Measurements from ENCODE around the gene PFN4.
"Not testable (repeated sequence)": the region's sequence is repeated elsewhere in the genome, so short reads cannot be mapped to it uniquely, and the experiment has no call there.

Gene PFN4

GRCh38 chr2:24123195-24123921 is at the start of gene PFN4, which contains the start of gene FAM228B:
TSS of gene PFN4 (minus strand) at chr2:24123334. CDS start at chr2:24122535, 799 bp downstream.
TSS of gene FAM228B (plus strand) at chr2:24123469. CDS start at chr2:24124362, 893 bp downstream.
- no peak for DNase-seq

DNA sequence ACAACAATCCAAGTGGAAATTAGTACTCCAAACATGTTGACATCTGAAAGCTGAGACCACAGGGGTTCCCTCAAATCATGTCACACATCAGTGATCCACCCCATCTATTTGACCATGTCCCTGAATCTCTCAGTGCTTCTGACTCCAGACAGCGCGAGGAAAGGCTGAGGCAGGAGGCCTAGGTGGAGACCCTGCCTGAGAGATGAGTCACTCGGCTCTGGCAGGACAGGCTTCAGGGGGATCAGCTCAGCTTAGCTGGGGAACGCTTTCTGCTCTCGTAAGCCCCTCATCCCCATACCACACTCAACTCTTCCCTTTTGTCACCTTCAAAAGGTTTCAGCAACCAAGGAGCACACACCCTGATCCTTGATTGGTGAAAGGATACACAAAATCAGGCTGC is 45.9 kb upstream of the PFN4 start:
- DNase-seq: no peak

GRCh38 chr2:24164416-24164973 is 41.4 kb upstream of the PFN4 start:
- no peak for DNase-seq

GRCh38 chr2:24163601-24164000 is 40.5 kb upstream of the PFN4 start:
- no peak for DNase-seq

GRCh38 chr2:24163186-24163585 is 40.1 kb upstream of the PFN4 start:
- DNase-seq: no peak

DNA sequence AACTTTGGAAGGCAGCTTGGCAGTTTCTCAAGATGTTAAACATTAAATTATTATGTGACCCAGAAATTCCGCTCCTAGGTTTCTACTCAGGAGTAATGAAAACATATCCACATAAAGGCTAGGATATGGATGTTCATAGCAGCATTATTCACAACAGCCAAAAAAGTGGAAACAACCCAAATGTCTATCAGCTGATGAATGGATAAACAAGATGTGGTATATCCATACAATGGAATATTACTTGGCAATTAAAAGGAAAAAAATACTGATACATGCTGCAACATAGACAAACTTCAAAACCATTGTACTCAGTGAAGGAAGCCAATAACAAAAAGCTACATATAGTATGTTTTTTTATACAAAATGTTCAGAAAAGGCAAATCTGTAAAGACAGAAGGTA is 39.4 kb upstream of the PFN4 start:
- no peak for DNase-seq

DNA sequence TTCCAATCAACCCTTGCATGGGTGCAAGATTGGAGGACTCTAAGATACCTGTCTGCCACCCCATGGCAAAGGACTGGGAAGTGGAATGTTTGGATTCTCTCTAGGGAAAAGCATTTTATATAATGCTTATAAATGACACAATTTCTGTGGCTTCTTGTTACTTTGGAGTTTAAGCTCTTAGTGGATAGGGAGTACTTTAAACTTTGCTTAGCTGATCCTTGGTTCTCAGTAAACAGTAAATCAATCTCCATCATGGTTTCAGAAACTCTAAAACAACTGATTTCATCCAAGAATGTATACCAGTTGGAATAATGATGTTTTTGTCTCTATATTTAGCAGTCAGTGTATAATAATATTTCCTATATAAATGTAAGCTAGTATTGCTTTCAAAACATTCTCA is 37.6 kb upstream of the PFN4 start:
- DNase-seq: no peak

GRCh38 chr2:24159708-24160107 is 36.6 kb upstream of the PFN4 start:
- DNase-seq: no peak

GRCh38 chr2:24158131-24158530 is 35.0 kb upstream of the PFN4 start:
- no peak for DNase-seq

DNA sequence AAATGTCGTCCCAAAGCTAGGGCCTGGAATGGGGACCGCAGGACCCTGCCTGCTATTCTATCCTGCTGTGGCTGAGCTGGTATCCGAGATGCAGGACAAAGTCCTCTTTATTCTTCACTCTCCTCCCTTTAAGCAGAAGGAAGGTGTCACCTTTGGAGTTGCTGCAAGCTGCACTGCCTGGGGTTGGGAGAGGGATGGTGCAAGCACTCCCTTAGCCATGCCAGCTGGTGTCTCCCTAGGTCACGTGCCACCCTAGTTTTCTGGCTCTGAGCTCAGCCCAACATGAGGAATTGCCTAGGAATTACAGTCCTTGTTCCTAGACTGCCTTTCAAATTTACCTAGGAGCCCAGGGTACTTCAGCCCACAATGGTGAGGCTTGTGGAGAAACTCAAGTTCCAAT is 30.3 kb upstream of the PFN4 start:
- DNase-seq: no peak

- DNase-seq: no peak
Measured at GRCh38 chr2:24152413-24153197, 29.5 kb upstream of the PFN4 start.

DNA sequence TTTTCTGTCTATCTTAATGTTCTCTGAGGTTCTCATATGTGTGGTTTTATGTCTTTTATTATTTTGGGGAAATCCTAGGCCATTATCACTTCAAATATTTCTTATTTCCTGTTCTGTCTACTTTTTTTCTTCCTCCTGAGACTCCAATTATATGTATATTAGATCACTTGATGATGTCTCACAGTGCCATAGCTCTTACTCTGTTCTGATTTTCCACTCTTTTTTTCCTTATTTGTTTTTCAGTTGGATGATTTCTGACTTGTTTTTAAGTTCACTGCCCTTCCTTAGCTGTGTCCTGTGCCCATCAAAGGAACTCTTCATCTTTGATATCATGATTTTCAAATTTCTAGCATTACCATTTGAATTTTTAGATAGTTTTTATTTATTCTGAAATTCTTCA is 24.2 kb upstream of the PFN4 start:
- DNase-seq: no peak

DNA sequence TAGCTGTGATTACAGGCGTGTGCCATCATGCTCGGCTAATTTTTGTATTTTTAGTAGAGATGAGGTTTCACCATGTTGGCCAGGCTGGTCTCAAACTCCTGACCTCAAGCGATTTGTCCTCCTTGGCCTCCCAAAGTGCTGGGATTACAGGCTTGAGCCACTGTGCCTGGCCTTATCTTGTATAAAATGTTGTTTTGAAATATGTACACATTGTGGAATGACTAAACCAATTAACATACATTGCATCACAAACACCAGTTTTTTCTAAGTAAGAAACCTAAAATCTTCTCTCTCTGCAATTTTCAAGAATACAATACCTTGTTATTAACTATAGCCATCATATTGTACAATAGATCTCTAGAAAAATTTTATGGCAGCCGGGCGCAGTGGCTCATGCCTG is 17.2 kb upstream of the PFN4 start:
- DNase-seq: not testable (repeated sequence)

GRCh38 chr2:24132543-24132942 is 9.4 kb upstream of the PFN4 start:
- DNase-seq: no peak

DNA sequence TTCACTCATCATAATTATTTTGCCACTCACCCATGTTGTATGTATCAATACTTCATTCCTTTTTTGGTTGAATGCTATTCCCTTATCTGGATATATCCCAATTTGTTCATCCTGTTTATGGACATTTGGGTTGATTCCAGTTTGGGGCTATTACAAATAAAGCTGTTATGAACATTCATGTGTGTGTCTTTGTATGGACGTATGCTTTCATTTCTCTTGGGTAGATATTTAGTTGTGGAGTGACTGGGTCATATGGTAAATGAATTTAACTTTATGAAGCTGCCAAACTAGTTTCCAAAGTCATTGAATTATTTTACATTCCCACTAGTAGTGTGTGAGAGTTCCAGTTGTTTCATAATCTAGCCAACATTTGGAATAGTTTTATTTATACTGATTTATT is 2.8 kb upstream of the PFN4 start:
- no peak for DNase-seq

DNA sequence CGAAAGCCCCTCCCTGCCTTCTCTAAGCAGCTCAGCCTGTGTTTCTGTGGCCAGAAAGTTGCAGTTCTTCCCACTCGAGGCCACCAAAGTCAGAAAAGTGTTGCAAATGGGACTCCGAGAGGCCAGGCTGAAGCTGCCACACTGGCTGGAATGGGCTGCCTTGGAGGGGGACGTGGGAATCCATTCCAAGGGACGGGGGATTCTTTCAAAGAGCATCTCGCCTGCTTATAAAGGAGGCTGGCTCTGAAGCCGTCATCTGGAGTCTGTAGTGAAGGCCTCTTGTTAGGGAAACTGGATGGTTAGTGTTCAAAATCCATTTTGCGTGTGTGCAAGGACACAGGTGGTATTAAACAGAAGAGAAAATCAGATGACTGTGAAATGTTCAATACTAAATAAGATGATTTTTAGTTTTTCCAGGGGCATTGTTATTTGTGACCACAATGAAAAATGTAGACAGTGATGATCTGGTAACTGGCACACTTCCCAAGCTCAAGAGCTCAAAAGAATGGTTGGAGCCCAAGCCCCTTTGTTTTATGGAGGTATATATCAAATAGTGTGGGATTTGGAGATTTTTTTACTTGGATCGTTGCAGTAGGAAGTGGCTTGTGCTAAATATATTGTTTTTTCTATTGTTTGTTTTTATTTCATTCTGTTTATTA is 917 bp upstream of the PFN4 start:
- no peak for DNase-seq

- DNase-seq: no peak
Measured at GRCh38 chr2:24122366-24123194, 554 bp downstream of the PFN4 start.

GRCh38 chr2:24121469-24121868 is 1.7 kb downstream of the PFN4 start:
- DNase-seq: no peak

GRCh38 chr2:24121066-24121465 is 2.1 kb downstream of the PFN4 start:
- DNase-seq: no peak

DNA sequence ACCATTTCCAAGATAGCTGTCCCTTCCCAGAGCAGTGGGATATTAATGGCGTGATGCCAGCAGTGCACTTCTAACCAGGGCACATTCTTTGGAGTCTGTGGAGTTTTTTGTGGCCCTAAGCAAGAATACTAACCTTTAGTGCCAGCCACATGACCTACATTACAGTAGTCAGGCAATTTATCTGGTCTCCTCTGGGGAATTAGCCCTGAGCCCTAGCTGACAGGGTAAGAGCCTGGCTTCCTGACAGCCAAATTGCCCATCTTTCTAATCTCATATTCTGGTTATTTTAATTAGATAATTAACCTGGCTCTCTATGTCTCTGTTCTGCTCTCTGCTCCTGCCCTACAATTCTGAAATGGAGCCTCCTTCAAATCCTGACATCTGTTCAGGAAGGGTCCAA is 5.2 kb downstream of the PFN4 start:
- DNase-seq: no peak

DNA sequence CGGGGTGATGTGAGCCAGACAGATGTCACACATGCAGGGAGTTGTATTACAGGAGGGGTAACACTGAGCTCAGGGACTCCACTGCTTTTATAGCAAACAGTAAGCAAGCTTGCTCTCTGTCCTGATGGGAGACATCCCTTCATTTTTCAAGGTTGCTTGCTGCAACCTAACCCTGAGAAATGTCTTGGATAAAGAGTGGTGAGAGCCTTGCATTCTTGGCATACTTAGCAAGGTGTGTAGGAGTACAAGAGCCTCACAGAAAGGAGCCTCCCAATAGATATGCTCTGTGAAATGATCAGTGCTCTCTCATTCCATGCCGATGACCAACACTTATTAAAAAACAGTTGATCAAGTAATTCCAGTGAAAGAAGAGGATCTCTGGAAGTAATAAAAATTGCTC is 8.1 kb downstream of the PFN4 start:
- no peak for DNase-seq

DNA sequence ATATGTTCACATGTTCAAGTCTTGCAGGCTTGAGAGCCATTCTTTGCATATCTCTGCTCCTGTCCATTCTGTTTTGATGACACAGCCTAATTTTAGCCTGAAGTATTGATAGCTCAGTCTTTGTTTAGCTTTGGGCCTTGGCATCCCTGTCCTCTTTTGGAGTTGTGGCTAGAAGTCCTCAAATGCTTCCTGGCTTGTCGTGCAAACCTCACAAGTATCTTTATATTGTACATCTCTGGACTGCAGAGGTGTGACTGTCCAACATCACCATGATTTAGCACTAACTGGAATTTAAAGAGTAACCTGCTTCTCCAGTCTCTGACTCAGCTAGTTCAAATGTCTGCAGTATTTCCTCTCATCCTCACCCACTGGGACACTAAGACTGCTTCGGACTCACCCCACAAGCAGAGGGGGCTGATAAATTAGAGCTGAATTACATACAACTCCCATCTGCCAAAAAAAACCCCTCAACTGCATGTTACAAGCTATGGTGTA is 11.7 kb downstream of the PFN4 start:
- DNase-seq: no peak

Data from NCI-H1436 treated with DMSO at 0.1 percent for 48 hours (cell line).